Hematopoietic multipotent progenitor cell treated with erythropoietin and hydrocortisone succinate and interleukin-3 and kit ligand, for 17 days (in vitro differentiated cells): ENCODE data around the gene IFT80.
A peak's percentile ranks its signal among the peaks of the same experiment; 100 is the strongest.

ENCODE experiments used
- DNase-seq: peaks from one replicate; pipeline ENCODE4 v3.0.0-alpha.2; 2015; ENCODE audit warnings: low spot score

The IFT80 gene

DNA sequence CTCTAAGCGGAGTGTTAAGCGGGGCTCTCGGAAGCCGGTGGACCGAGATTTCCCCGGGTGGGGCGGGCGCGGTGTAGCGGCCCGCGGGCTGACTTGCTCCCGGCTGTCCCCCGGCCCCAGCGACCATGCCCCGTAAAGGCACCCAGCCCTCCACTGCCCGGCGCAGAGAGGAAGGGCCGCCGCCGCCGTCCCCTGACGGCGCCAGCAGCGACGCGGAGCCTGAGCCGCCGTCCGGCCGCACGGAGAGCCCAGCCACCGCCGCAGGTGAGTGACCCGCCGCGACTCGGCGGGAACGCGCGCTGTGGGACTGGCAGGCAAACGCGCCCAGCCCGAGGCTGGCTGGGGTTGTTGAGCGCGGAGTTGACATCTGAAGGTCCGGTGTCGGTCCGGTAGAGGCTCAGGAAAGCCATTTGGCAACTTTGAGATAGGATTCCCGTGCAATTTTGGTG, 1.7 kb upstream of the IFT80 start:
- peak; percentile 39 for DNase-seq

DNA sequence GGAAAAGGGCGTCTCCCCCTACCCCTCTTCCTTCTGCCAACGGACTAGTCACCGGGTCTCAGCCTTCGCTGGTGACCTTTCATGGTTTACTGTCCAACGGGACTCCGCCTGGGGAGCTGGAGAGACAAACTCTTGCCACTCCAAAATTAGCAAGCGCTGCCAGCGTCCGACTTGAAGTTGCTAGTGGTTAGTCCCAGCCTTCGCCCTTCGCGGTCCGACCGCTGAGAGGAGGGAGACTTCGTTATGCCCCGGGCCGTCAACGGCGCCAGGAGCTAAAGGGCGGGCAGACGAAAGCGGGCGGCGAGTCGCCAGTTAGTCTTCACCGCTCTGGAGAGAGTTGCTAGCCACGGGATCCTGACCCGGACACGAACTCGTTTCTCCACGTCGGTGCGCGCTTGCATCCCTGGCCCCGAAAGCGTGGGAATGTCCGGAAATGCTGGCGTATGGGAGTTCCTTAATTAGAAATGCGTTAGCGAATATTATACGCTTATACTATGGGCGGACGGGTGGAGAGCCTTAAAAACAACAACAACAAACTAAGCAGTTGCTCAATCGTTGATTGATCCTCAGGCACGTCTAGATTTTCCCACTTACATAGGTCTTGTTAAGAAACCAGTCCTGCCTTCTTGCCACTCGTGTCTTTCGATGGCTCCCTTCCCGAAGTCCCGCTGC, 1.1 kb upstream of the IFT80 start:
- DNase-seq: peak; percentile 56

DNA sequence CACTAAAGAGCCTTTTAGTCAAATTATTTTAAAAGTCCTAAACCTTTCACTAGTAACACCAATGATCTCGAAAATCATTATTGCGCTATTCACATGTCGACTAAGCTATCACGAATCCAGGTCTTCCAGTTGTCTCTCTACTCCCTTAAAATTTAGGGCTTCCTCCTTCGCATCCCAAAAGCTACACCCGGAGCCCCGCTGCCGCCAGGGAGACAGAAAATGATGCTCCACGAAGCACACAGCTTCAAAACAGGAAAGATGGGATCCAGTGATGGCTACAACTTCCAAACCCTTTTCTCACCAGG, 253 bp downstream of the IFT80 start:
- DNase-seq: no peak

DNA sequence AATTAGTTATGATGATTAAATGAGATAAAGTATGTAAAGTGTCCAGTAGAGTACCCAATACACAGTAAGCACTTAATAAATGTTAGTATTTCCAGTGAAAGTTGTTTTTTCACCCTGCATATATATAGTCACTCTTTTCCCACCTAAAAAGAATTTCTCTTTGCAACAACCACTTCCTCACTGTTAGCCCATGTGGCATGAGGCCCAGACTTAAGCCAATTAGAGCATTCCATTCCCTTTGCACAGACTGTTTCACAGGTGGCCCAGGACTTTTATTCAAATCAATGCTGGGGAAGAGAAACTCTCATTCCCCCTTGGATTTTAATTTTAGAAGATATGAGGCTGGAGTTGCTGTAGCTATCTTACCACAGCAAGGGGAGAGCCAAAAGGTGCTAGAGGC, 3.7 kb downstream of the IFT80 start:
- DNase-seq: no peak

DNA sequence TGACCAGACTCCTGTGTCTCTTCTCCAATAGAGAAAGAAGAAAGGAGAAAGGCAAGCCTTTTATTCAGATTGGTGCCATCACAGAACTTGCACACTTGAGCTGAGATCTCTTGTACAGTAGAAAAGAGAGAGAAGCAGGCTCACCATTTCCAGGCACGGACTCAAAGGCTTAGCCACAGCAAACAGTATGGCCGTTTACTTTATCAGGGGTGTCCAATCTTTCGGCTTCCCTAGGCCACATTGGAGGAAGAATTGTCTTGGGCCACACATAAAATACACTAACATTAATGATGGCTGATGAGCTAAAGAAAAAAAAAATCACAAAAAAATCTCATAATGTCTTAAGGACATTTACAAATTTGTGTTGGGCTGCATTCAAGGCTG, 5.0 kb downstream of the IFT80 start:
- DNase-seq: no peak

DNA sequence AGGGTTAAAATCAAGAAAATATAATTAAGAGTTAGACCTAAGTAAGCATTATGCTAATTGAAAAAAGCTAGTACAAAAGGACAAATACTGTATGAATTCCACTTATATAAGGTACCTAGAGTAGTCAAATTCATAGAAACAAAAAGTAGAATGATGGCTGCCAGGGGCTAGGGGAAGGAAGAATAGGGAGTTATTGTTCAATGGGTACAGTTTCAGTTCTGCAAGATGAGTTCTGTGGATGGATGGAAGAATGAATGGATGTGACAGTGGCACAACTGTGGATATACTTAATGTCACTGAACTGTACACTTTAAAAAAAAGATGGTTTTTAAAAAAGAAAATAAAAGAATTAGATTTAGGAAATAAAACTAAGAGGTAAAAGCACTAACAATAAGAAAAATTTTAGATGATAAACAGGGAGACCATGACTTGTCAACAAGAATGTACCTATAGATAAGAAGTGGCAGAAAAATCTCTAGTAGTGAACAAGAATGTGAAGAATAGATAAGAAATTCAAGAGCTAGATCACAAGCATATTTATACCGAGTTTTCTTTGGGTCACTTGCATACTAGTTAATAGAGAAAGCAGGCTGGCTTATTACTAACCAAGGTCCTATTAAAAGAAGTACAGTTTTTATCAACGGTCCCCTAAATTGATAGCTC, 5.5 kb downstream of the IFT80 start:
- DNase-seq: peak; percentile 47

DNA sequence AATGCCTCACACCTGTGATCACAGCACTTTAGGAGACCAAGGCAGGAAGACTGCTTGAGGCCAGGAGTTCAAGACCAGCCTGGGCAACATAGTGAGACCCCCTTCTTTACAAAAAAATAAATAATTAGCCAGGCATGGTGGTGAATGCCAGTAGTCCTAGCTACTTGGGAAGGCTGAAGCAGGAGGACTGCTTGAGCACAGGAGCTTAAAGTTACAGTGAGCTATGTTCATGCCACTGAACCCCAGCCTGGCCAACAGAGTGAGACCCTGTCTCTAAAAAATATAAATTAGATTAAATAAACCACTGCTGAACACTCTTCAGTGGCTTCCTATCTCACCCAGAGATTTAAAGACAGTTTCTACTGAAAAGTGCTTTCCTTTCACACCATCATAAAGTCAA, 6.2 kb downstream of the IFT80 start:
- no peak for DNase-seq

DNA sequence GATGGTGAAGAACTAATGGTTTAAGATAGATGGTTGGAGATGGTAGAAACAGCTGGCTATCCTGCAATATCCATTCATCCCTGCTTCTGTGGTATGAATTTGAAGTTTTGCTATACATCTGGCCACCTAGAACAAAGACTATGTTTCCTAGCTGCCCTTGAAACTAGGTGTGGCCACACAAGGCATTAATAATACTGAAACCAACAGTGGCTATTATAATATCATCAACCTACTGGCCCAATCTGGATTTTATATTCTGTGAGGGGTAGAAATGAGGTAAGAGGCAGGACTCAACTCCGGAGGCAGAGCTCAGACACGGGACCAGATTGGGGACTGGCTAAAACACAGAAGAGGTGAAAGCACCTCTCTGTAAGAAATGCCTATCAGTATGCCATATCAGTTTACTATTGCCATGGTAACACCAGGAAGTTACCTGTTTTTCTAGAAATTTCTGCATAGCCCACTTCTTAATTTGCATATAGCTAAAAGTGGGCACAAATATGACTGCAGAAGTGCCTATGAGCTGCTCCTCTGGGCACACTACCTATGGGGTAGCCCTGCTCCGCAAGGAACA, 8.4 kb downstream of the IFT80 start:
- no peak for DNase-seq

DNA sequence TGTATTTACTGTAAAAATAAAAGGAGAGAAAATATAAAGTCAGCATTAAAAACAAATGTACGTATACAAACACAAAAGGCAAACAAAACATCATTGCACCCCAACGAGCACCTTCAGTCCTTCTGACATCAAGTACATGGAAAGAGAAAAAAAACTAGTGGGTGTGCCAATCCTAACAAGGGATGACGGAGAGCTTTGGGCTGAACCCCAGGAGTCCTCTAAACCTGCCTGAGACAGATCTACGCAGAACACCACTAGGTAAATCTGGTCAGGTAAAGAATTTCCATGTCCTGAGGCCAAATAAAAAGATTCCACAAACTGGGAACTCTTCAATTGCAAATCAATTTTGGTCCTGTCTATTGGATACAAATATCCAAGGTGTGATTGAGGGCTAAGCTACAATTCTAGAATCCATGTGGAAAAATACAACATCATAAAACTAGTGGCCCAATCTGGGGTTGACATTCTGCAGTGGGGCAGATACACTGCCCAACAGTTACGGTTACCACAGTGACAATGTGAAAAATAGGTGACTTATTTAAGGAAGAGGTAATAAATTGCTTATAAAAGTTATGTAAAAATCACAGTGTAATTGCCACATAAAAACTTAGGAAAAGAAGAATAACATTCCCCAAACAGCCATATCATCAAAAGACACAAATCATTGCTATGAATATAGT, 14.2 kb downstream of the IFT80 start:
- DNase-seq: no peak

DNA sequence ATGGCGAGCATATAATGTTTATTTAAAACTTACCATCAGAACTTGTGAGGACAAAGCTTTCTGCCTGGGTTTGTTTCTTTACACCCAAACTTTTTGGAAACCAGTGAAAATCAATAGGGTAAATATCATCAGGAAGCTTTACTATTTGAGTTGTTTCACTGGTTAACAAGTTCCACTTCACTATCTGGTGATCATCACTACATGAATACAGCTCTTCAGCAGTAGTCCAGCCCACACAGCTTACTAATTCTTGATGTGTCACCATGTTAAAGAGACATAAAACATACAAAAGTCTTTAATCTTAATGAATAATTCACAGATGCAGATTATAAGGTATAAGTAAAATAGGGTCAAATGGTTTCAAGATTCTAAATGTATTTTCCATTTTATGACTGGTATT, 17.6 kb downstream of the IFT80 start:
- DNase-seq: no peak

DNA sequence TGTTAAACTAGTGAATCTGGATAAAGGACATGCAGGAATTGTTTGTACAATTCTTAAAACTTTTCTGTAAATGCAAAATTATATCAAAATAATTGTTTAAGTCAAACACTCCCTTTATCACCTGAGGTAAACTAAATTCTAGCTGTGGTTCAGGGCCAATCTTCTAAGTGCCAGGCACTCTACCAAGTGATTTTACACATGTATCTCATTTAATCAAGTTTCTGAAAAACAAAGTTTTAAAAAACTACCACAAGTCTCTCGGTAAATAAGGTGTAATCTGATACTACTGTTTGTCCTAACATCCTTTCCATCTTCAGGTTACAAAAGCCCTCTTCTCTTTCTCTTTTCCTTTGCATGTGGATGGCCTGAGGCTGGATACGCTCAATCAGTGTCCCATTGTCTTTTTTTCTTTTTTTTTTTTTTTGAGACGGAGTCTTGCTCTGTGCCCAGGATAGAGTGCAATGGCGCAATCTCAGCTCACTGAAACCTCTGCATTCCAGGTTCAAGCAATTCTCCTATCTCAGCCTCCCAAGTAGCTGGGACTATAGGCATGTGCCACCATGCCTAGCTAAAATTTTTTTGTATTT, 19.3 kb downstream of the IFT80 start:
- DNase-seq: no peak

DNA sequence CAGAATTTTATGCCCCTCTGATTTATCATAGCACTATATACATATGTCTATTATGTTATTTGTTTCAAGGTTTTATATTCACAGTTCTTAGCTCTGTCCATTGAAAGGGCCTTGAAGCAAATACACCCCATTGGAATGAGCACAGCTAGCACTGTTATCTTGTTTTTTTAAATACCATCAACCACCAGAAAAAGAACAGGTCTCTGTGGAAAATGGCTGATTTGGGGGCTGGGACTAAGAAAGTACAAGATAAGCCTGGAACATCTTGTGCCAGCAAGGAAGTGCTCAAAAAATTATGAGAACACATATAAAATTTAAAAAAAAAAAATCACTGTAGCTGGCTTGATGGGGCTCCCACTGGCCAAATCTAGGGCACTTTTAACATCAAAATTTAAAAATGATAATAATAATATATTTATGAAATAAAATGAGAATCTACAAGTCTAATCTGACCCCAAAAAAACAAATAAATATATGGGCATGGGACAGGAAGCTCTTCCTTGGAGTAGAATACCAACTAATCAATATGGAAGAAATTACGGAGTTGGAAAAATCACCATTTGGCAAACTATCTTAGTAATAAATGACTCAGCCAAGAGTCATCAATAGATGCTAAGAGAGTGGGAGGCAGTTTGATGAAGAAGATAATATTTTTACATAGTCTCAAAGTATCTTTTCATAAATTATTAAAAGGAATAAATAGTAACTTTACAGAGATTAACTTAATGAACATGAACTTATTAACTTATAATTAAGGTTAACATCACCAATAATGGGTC, 20.5 kb downstream of the IFT80 start:
- DNase-seq: no peak

DNA sequence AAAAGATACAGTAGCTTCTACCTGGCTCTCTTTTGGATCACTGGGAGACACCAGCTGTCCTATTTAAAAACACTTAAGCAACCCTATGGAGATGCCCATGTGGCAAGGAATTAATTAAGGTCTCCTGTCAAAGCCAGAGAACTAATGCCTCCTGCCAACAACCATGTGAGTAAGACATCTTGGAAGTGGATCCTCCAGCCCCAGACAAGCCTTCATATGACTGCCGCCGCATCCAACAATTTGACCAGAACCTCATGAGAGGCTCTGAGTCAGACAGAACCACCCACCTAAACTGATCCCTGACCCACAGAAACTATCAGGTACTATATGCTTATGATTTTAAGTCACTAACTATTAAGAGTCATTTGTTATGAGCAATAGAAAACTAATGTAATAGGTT, 22.3 kb downstream of the IFT80 start:
- DNase-seq: no peak

DNA sequence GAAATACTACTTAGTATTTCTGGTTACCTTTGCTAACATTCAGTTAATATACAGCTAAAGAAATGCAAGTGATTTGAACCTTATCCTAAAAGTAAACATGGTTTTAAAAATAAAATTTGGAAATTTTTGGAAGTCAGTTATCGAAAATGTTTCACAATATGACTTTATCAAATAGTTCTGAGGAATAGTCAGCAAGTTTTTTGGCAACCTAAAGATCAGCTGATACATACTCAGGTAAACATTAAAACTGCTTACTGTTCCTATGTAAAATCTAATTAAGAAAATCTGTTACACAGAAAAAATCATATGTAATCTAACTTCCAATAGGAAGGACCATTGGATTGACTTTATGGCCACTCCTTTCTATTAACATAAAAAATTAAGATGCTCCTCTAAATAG, 24.1 kb downstream of the IFT80 start:
- DNase-seq: no peak

DNA sequence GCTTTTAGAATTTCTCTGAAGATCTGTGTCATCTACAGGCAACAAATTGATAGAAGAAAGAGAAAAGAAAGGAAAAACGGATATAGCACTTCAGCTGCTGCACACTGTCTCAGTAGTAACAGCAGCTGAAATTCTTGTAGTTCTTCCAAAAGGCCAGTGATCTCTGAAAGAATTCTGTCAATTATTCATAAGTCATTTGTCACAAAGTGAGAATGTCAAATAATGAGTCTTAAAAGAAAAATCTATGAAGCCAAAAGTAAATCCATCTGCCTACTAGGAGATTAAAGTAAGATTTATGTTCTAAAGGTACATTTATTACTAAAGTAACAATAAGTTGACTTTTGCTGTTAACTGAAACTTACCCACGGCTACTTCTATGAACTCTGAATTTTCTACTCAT, 24.6 kb downstream of the IFT80 start:
- DNase-seq: no peak

DNA sequence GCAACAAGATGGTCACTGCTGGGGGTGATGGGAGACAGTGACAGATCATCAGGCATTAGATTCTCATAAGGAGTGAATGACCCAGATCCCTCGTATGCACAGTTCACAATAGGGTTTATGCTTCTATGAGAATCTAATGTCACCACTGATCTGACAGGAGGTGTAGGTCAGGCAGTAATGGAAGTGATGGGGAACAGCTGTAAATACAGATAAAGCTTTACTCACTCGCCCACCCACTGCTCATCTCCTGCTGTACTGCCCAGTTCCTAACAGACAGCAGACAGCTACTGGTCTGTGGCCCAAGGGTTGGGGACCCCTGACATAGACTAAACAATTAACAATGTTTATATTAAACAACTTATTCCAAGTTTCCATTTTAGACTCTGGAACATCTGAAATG, 25.4 kb downstream of the IFT80 start:
- DNase-seq: no peak

DNA sequence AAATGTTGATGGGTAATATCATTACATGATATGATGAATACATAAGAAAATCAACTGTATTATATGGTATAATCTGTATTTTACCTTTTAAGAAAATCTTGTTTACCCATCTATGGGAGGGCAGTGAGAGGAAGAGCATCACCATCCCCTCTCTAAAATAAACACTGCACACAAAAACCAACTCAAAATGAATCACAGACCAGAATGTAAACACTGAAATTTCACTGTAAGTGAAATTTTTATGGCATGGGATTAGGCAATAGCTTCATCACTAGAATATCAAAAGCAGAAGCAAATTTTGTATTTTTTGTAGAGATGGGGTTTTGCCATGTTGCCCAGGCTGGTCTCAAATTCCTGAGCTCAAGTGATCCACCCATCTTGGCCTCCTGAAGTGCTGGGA, 26.2 kb downstream of the IFT80 start:
- no peak for DNase-seq

DNA sequence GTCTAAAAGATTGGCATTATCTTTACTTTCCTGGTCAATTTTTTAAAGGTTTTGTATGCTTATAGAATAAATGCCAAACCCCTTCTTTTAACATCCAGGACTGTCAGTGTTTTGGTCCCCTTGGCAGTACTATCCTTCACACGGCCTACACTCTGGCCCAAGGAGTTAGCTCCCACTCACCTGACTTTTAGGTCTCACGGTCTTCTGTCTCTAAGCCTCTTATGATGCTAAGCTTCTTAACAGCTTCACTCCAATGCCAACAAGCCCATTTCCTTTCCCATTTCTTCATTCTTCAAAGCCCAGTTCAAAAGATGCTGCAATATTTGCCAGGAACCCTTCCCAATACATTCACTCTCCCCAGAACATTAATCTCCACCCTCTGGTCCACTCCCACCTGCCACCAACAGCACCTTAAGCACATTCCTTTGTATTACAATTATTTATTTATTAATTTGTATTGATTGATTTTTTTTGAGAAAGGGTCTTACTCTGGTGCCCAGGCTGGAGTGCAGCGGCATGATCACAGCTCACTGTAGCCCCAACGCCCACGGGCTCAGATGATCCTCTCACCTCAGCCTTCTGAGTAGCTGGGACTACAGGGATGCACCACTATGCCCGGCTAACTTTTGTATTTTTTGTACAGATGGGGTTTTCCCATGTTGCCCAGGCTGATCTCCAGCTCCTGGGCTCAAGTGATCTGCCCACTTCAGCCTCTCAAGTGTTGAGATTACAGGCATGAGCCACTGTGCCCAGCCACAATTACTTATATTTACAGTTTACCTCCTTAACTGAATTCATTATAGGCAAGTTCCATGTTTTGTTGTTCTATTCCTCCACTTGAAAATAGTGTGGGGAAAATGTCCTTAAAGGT, 27.8 kb downstream of the IFT80 start:
- DNase-seq: no peak

DNA sequence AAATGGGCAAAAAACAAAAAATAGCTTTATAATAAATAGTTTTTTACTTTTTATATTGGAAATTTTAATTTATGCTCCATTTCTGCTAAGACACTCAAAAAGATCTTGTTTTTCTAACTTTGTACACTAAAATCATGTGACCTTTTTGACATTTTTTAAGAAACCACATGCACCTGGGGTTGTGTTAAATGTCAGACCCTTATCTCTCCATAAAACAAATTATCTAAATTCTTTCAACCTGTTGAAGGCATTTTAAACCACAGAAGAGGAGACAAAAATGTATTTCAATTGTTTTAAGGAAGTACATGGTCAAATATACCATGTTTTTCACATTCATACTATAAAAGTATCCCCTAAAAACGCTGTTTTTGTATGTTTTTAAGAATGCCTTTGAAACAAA, 29.2 kb downstream of the IFT80 start:
- no peak for DNase-seq

DNA sequence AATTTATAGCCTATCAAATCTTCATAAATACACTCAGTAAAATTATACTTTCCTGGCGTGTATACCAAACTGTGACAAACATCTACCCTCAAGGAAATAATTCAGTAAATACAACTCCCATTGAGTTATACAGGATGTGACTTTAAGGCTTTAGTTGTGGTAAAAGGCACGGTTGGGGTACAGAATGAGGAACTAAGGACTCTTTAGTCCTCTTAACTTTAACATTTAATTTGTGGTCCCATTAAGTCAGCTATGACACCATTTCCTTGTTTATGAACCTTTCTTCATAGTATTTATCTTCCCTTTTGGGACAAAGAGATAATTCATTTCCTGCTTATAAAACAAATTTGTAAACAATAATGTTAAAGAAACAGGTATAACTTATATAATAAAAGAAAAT, 30.2 kb downstream of the IFT80 start:
- no peak for DNase-seq

DNA sequence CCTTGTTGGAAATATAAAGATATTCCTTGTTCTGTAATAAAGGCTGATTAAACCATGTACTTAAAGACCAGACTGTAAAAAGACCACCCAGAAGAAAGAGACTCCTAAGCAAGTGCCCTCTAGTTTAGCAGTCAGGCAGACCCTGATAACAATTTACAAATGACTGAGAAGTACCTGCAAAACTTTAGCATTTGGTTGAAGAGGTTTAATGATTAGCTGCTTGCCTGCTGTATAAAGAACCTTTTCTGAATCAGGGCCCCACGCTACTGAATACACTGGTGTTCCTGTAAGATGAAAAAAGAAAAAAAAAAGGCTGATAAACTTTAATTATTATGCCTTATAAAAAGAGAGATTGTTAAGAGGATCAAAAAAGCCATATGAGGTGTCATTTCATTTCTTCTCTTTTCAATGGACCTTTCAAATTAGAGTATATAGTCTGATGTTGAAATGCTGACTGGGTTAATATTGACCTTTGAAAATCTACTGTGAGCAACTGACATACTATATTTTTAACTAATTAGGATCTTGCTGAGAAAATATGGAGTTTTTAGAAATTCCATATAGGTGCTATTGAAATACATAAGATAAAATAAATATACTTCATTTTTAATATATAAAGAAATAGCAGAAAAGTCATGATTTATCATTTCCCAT, 33.0 kb downstream of the IFT80 start:
- no peak for DNase-seq
